Stimulated activated CD8-positive, alpha-beta memory T cell treated with anti-CD3 and anti-CD28 coated beads, Interleukin-2, amount 100 ng/mL, for 1 hour (primary cell): ENCODE results near the gene SYNGAP1.
"Not testable (repeated sequence)": the region's sequence is repeated elsewhere in the genome, so short reads cannot be mapped to it uniquely, and the experiment has no call there.

ENCODE experiments used
- DNase-seq, 2 donors: peaks; one replicate each; pipeline ENCODE4 v3.0.0-alpha.2; 2020; ENCODE audit warnings: low read depth in 2 of 2

SYNGAP1 gene

GRCh38 chr6:33419580-33420490 lies at the start of gene SYNGAP1:
Gene SYNGAP1 (plus strand): TSS chr6:33420065. CDS start chr6:33420265, 200 bp downstream.
- no peak for DNase-seq

- DNase-seq = not testable (repeated sequence)
These were observed 48.0 kb upstream of the SYNGAP1 start for GRCh38 chr6:33371901-33372300.

- DNase-seq = no peak
These were observed 47.2 kb upstream of the SYNGAP1 start for GRCh38 chr6:33372526-33373123.

- DNase-seq = no peak
These were observed 45.6 kb upstream of the SYNGAP1 start for GRCh38 chr6:33373960-33374910.

GRCh38 chr6:33375143-33375671 lies 44.7 kb upstream of the SYNGAP1 start:
- DNase-seq = no peak

- no peak for DNase-seq
These were observed 42.7 kb upstream of the SYNGAP1 start for GRCh38 chr6:33377171-33377570.

GRCh38 chr6:33379184-33379583 lies 40.7 kb upstream of the SYNGAP1 start:
- not testable (repeated sequence) for DNase-seq

- DNase-seq = no peak
These were observed 39.4 kb upstream of the SYNGAP1 start for GRCh38 chr6:33380272-33380981.

GRCh38 chr6:33383427-33384185 lies 36.3 kb upstream of the SYNGAP1 start:
- no peak for DNase-seq

GRCh38 chr6:33384581-33385020 lies 35.3 kb upstream of the SYNGAP1 start:
- DNase-seq = no peak

GRCh38 chr6:33390173-33390572 lies 29.7 kb upstream of the SYNGAP1 start:
- DNase-seq = no peak

GRCh38 chr6:33390767-33391277 lies 29.0 kb upstream of the SYNGAP1 start:
- DNase-seq = no peak

- peak; percentile 98 for DNase-seq
These were observed 28.5 kb upstream of the SYNGAP1 start, which contains the start of gene KIFC1 for GRCh38 chr6:33391278-33391921. Gene KIFC1 (plus strand): TSS chr6:33391823. CDS start chr6:33391986, 163 bp downstream.

GRCh38 chr6:33391922-33392594 lies 27.8 kb upstream of the SYNGAP1 start:
- no peak for DNase-seq

- no peak for DNase-seq
These were observed 27.3 kb upstream of the SYNGAP1 start for GRCh38 chr6:33392595-33392948.

GRCh38 chr6:33392979-33393378 lies 26.9 kb upstream of the SYNGAP1 start:
- DNase-seq = no peak

- DNase-seq = no peak
These were observed 22.3 kb upstream of the SYNGAP1 start for GRCh38 chr6:33397541-33397940.

GRCh38 chr6:33398601-33399000 lies 21.3 kb upstream of the SYNGAP1 start:
- DNase-seq = not testable (repeated sequence)

GRCh38 chr6:33399881-33400280 lies 20.0 kb upstream of the SYNGAP1 start:
- not testable (repeated sequence) for DNase-seq
